ENCODE data around the gene LRRTM4. TPM values are rescaled to one million over a fixed set of nuclear protein-coding genes. Genes with fewer than 3 reads are reported as not detected.

Gene LRRTM4
- total RNA-seq, 1 donor from 2014 or later, result 10.6 TPM

GRCh38 chr2:76829374-76830234, 692.6 kb downstream of the LRRTM4 start:
- no peak for TF ChIP-seq CTCF (conservative IDR thresholded peaks at IDR 0.05)
- Mint-ChIP-seq H3K9me3 (no peaks in the 10 kb centered on the region), H3K4me1 (peaks cover 9% of the 10 kb centered on the region), H3K36me3 (ENCODE audit: low read depth) (no peaks in the 10 kb centered on the region), H3K4me3 (no peak overlapping the region), H3K27me3 (ENCODE audit: low read depth) (no peaks in the 10 kb centered on the region), H3K27ac (ENCODE audit: unreplicated experiment) (no peak overlapping the region)
- no peak for DNase-seq (ENCODE audit: low read depth, low spot score)

GRCh38 chr2:76826691-76827090, 695.5 kb downstream of the LRRTM4 start:
- H3K27ac Mint-ChIP-seq (ENCODE audit: unreplicated experiment), result no peak overlapping the region
- no peak overlapping the region for H3K4me3 Mint-ChIP-seq
- peaks cover 9% of the 10 kb centered on the region for H3K4me1 Mint-ChIP-seq

GRCh38 chr2:76825140-76825970, 696.8 kb downstream of the LRRTM4 start:
- Mint-ChIP-seq H3K4me1 (peaks cover 9% of the 10 kb centered on the region), H3K9me3 (no peaks in the 10 kb centered on the region), H3K27me3 (ENCODE audit: low read depth) (no peaks in the 10 kb centered on the region), H3K4me3 (no peak overlapping the region), H3K36me3 (ENCODE audit: low read depth) (no peaks in the 10 kb centered on the region), H3K27ac (ENCODE audit: unreplicated experiment) (no peak overlapping the region)
- no peak for DNase-seq (ENCODE audit: low read depth, low spot score)
- TF ChIP-seq CTCF (conservative IDR thresholded peaks at IDR 0.05), result no peak

More at GRCh38 chr2:76826691-76827090, 695.5 kb downstream of the LRRTM4 start:
- H3K27me3 Mint-ChIP-seq (ENCODE audit: low read depth), result no peaks in the 10 kb centered on the region
- no peaks in the 10 kb centered on the region for H3K36me3 Mint-ChIP-seq (ENCODE audit: low read depth)
- no peak for DNase-seq (ENCODE audit: low read depth, low spot score)
- no peaks in the 10 kb centered on the region for H3K9me3 Mint-ChIP-seq
- TF ChIP-seq CTCF (conservative IDR thresholded peaks at IDR 0.05), result no peak

GRCh38 chr2:76821731-76822130, 700.4 kb downstream of the LRRTM4 start:
- H3K27ac Mint-ChIP-seq (ENCODE audit: unreplicated experiment), result no peak overlapping the region
- H3K4me1 Mint-ChIP-seq, result peaks cover 9% of the 10 kb centered on the region
- no peak overlapping the region for H3K4me3 Mint-ChIP-seq
- no peaks in the 10 kb centered on the region for H3K27me3 Mint-ChIP-seq (ENCODE audit: low read depth)
- no peak for DNase-seq (ENCODE audit: low read depth, low spot score)
- no peak for TF ChIP-seq CTCF (conservative IDR thresholded peaks at IDR 0.05)
- no peaks in the 10 kb centered on the region for H3K36me3 Mint-ChIP-seq (ENCODE audit: low read depth)
- H3K9me3 Mint-ChIP-seq, result no peaks in the 10 kb centered on the region

GRCh38 chr2:76813084-76813483, 709.1 kb downstream of the LRRTM4 start:
- Mint-ChIP-seq H3K9me3 (no peaks in the 10 kb centered on the region), H3K4me3 (no peak overlapping the region), H3K36me3 (ENCODE audit: low read depth) (no peaks in the 10 kb centered on the region), H3K4me1 (no peaks in the 10 kb centered on the region), H3K27ac (ENCODE audit: unreplicated experiment) (no peak overlapping the region), H3K27me3 (ENCODE audit: low read depth) (no peaks in the 10 kb centered on the region)
- no peak for TF ChIP-seq CTCF (conservative IDR thresholded peaks at IDR 0.05)
- no peak for DNase-seq (ENCODE audit: low read depth, low spot score)

Data from neural crest cell (in vitro differentiated cells).